Mesendoderm (in vitro differentiated cells): ENCODE results near the gene AGO1.
"Not testable (repeated sequence)": the region's sequence is repeated elsewhere in the genome, so short reads cannot be mapped to it uniquely, and the experiment has no call there.

Source experiments
- DNase-seq: peaks from one replicate; pipeline ENCODE4 v3.0.0; 2013
- H2AK5ac ChIP-seq: 2 replicates; pipeline ENCODE4 v1.6.1; 2013; ENCODE audit warnings: low read length, inconsistent platforms
- H2BK120ac ChIP-seq: 2 replicates; pipeline ENCODE4 v1.6.1; 2013; ENCODE audit warnings: low read depth, mild to moderate bottlenecking, low read length, moderate library complexity, mixed read lengths
- H2BK15ac ChIP-seq: replicated peaks from 2 replicates; pipeline ENCODE4 v1.6.1; 2013; ENCODE audit warnings: low read depth, mild to moderate bottlenecking, moderate library complexity
- H2BK5ac ChIP-seq: 2 replicates; pipeline ENCODE4 v1.6.1; 2013; ENCODE audit warnings: low read length, inconsistent platforms
- H3K18ac ChIP-seq: 2 replicates; pipeline ENCODE4 v1.6.1; 2013; ENCODE audit warnings: mild to moderate bottlenecking, low read length, mixed read lengths
- H3K23ac ChIP-seq: one replicate; pipeline ENCODE4 v1.6.1; 2013; ENCODE audit warnings: low read length
- H3K27ac ChIP-seq: 2 replicates; pipeline ENCODE4 v1.5.1; 2013; ENCODE audit warnings: low read depth, mild to moderate bottlenecking, inconsistent platforms, low read length, moderate library complexity
- H3K27me3 ChIP-seq: 2 replicates; pipeline ENCODE4 v1.6.1; 2013; ENCODE audit warnings: low read length, control low read depth, mild to moderate bottlenecking, inconsistent platforms; ENCODE audit not compliant: insufficient read depth, poor library complexity
- H3K36me3 ChIP-seq: 2 replicates; pipeline ENCODE4 v1.6.1; 2013; ENCODE audit warnings: low read length, inconsistent platforms; ENCODE audit not compliant: control insufficient read depth, insufficient read depth
- H3K4ac ChIP-seq: one replicate; pipeline ENCODE4 v1.6.1; 2013; ENCODE audit warnings: low read depth, mild to moderate bottlenecking, low read length, moderate library complexity
- H3K4me1 ChIP-seq: 2 replicates; pipeline ENCODE4 v1.6.1; 2013; ENCODE audit warnings: low read depth, low read length, inconsistent platforms; ENCODE audit not compliant: control insufficient read depth
- H3K4me2 ChIP-seq: 2 replicates; pipeline ENCODE4 v1.6.1; 2013; ENCODE audit warnings: low read length
- H3K4me3 ChIP-seq: 2 replicates; pipeline ENCODE4 v1.5.1; 2013; ENCODE audit warnings: mild to moderate bottlenecking, low read length
- H3K56ac ChIP-seq: one replicate; pipeline ENCODE4 v1.6.1; 2013; ENCODE audit warnings: low read length
- H3K79me1 ChIP-seq: 2 replicates; pipeline ENCODE4 v1.6.1; 2013; ENCODE audit warnings: low read length, inconsistent platforms
- H3K79me2 ChIP-seq: 2 replicates; pipeline ENCODE4 v1.6.1; 2013; ENCODE audit warnings: mild to moderate bottlenecking, low read length; ENCODE audit not compliant: control insufficient read depth, insufficient read depth
- H3K9ac ChIP-seq: 2 replicates; pipeline ENCODE4 v1.6.1; 2013; ENCODE audit warnings: low read length, inconsistent platforms
- H4K5ac ChIP-seq: one replicate; pipeline ENCODE4 v1.6.1; 2013; ENCODE audit warnings: low read length
- H4K8ac ChIP-seq: one replicate; pipeline ENCODE4 v1.6.1; 2013; ENCODE audit warnings: low read depth, mild to moderate bottlenecking, control low read depth, low read length, moderate library complexity
- WGBS: extraction: QIAGEN DNeasy Blood & Tissue Kit; methylation state at CpG from one replicate; pipeline ENCODE4 v1.1.7; 2013; ENCODE audit warnings: low lambda C conversion rate, missing lambda C conversion rate; ENCODE audit not compliant: insufficient coverage; ENCODE audit errors: extremely low coverage; 5-methylcytosine and 5-hydroxymethylcytosine counted together

Gene AGO1

DNA sequence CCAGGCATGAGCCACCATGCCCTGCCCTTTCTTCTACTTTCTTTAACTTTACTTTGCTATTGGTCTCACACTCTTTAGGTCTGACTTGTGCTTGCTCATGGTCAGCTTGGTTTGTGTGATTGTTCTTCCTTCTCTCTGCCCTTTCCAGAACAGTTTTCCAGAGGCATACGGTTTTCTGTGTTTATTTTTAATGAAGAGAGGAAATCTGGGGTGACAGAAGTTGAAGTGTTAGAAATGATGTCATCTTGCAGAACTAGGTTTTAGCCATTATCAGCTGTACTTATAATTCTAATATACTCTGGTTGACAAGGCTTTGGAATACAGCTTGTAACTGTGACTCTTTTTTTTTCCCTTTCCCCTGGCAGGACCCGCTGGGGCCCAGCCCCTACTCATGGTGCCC is 62.3 kb downstream of the AGO1 start:
- no peak overlapping the region for H2BK120ac ChIP-seq
- H3K27me3 ChIP-seq, result no peaks in the 10 kb centered on the region
- H3K4me3 ChIP-seq, result no peak overlapping the region
- H3K4me2 ChIP-seq, result no peak overlapping the region
- no peak overlapping the region for H2BK15ac ChIP-seq
- no peak overlapping the region for H4K8ac ChIP-seq
- H3K79me2 ChIP-seq, result peaks cover 20% of the 10 kb centered on the region
- no peak overlapping the region for H3K9ac ChIP-seq
- no peak overlapping the region for H3K56ac ChIP-seq
- no CpG with 5 or more reads among the region's 2 CpGs for WGBS
- no peak overlapping the region for H2BK5ac ChIP-seq
- DNase-seq, result no peak
- no peaks in the 10 kb centered on the region for H3K36me3 ChIP-seq
- H3K27ac ChIP-seq, result no peak overlapping the region
- H3K23ac ChIP-seq, result no peak overlapping the region
- H3K4ac ChIP-seq, result no peak overlapping the region
- H3K4me1 ChIP-seq, result peaks cover 3% of the 10 kb centered on the region
- no peak overlapping the region for H4K5ac ChIP-seq
- H2AK5ac ChIP-seq, result no peak overlapping the region
- no peak overlapping the region for H3K18ac ChIP-seq
- H3K79me1 ChIP-seq, result peaks cover 8% of the 10 kb centered on the region

DNA sequence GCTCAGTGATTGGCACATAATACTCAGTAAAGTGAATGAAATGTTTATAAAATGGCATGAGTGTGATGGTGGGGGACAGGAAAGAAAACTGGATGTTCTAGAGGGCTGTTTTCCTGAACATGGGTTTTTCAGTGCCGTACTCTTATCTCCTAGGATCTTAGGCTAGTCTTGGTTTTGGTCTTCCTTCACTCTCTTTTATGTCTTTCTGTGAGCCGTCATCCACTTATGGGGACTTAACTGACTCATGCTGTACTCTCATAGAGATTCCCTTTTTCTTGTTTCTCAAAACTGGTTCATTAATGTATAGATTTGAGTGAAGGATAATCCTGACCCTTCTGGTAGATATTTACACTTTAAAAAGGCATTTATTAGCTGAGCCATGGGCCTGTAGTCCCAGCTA is 64.5 kb downstream of the AGO1 start:
- no peak overlapping the region for H2BK15ac ChIP-seq
- H2BK5ac ChIP-seq, result no peak overlapping the region
- no peak overlapping the region for H3K4me3 ChIP-seq
- no peak overlapping the region for H3K23ac ChIP-seq
- H4K5ac ChIP-seq, result no peak overlapping the region
- H3K18ac ChIP-seq, result no peak overlapping the region
- peaks cover 14% of the 10 kb centered on the region for H3K79me2 ChIP-seq
- no peaks in the 10 kb centered on the region for H3K27me3 ChIP-seq
- no peak overlapping the region for H2AK5ac ChIP-seq
- H4K8ac ChIP-seq, result no peak overlapping the region
- H3K27ac ChIP-seq, result no peak overlapping the region
- no peak overlapping the region for H3K4ac ChIP-seq
- H3K79me1 ChIP-seq, result peaks cover 5% of the 10 kb centered on the region
- H2BK120ac ChIP-seq, result no peak overlapping the region
- H3K4me1 ChIP-seq, result peaks cover 3% of the 10 kb centered on the region
- no peak overlapping the region for H3K56ac ChIP-seq
- H3K4me2 ChIP-seq, result no peak overlapping the region
- H3K36me3 ChIP-seq, result no peaks in the 10 kb centered on the region
- DNase-seq, result no peak
- H3K9ac ChIP-seq, result no peak overlapping the region
- no CpG with 5 or more reads among the region's 2 CpGs for WGBS

DNA sequence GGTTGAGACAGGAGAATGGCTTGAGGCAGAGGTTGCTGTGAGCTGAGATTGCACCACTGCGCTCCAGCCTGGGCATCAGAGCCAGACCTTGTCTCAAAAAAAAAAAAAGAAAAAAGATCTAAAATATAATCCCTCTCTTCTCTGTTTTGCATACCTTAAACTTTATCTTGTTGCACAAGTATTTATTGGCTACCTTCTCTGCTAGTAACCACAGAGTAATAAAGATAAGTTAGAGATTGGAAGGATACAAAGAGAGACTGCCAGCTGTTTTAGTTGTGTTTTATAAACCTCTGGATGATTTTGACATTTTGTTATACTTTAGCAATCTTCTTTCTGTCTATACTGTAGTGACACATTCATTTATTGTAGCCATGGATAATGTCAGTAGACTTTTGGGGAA is 75.5 kb downstream of the AGO1 start:
- H4K5ac ChIP-seq, result no peak overlapping the region
- H3K27me3 ChIP-seq, result no peaks in the 10 kb centered on the region
- no peaks in the 10 kb centered on the region for H3K36me3 ChIP-seq
- no peak overlapping the region for H3K23ac ChIP-seq
- H3K79me2 ChIP-seq, result no peaks in the 10 kb centered on the region
- H2BK5ac ChIP-seq, result no peak overlapping the region
- H4K8ac ChIP-seq, result no peak overlapping the region
- H3K4ac ChIP-seq, result no peak overlapping the region
- no peak overlapping the region for H3K4me3 ChIP-seq
- no peak overlapping the region for H3K4me2 ChIP-seq
- H3K27ac ChIP-seq, result no peak overlapping the region
- H2BK15ac ChIP-seq, result no peak overlapping the region
- H2AK5ac ChIP-seq, result no peak overlapping the region
- H2BK120ac ChIP-seq, result no peak overlapping the region
- no peak overlapping the region for H3K56ac ChIP-seq
- DNase-seq, result no peak
- no peak overlapping the region for H3K18ac ChIP-seq
- H3K79me1 ChIP-seq, result no peaks in the 10 kb centered on the region
- no peaks in the 10 kb centered on the region for H3K4me1 ChIP-seq
- H3K9ac ChIP-seq, result no peak overlapping the region
- no CpG with 5 or more reads among the region's 1 CpG for WGBS

DNA sequence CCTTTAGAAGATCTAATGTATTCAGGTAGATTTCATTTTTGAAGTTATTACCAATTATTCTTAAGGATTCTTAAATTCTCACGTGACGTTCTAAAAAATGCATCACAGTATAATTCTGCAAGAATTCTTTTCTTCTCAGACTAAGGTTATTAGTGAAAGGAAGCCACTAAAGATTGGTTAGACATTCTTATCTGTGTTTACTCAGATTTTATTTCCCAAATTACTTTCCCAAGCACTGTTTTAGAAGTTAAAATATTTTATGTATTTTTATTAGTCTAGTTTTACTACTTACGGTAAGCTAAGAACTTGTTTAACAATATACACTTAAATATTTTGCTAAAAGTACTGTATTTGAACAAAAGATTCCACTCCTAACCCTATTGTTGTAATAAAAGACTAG is 76.3 kb downstream of the AGO1 start:
- Histone ChIP-seq H3K4me1 (no peaks in the 10 kb centered on the region), H3K79me1 (no peaks in the 10 kb centered on the region), H4K5ac (no peak overlapping the region), H3K9ac (no peak overlapping the region), H3K23ac (no peak overlapping the region), H3K56ac (no peak overlapping the region), H3K79me2 (no peaks in the 10 kb centered on the region), H3K4ac (no peak overlapping the region), H2BK120ac (no peak overlapping the region), H2BK5ac (no peak overlapping the region), H3K4me3 (no peak overlapping the region), H2BK15ac (no peak overlapping the region), H4K8ac (no peak overlapping the region), H3K4me2 (no peak overlapping the region), H3K27ac (no peak overlapping the region), H3K18ac (no peak overlapping the region), H3K27me3 (no peaks in the 10 kb centered on the region), H3K36me3 (no peaks in the 10 kb centered on the region), H2AK5ac (no peak overlapping the region)
- no CpG with 5 or more reads among the region's 3 CpGs for WGBS
- DNase-seq, result no peak

DNA sequence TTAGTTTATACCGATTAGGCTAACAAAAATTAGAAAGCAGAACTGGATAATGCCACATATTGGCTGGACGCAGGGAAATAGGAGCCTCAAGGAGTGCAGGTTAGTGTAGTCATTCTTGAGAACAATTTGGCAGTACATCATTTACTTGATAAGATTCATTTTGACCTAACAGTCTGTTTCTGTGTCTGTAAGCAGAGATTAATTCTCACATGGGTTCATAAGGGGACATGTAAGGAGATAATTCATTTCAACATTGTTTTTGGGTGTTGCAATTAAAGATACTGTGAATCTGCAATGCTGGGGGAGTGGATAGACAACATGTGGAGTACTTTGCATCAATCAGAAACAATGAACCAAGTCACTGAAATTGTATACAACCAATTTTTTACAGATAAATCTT is 79.9 kb downstream of the AGO1 start:
- H3K36me3 ChIP-seq, result no peaks in the 10 kb centered on the region
- no peak overlapping the region for H4K5ac ChIP-seq
- no peak overlapping the region for H3K27ac ChIP-seq
- no peak overlapping the region for H2BK5ac ChIP-seq
- H3K79me2 ChIP-seq, result no peaks in the 10 kb centered on the region
- H3K23ac ChIP-seq, result no peak overlapping the region
- H2AK5ac ChIP-seq, result no peak overlapping the region
- no peak overlapping the region for H3K18ac ChIP-seq
- H3K56ac ChIP-seq, result no peak overlapping the region
- no peak overlapping the region for H2BK15ac ChIP-seq
- H3K4ac ChIP-seq, result no peak overlapping the region
- no peak overlapping the region for H3K4me3 ChIP-seq
- H3K79me1 ChIP-seq, result no peaks in the 10 kb centered on the region
- DNase-seq, result no peak
- no peaks in the 10 kb centered on the region for H3K27me3 ChIP-seq
- H2BK120ac ChIP-seq, result no peak overlapping the region
- no CpG with 5 or more reads among the region's 2 CpGs for WGBS
- H3K9ac ChIP-seq, result no peak overlapping the region
- H3K4me1 ChIP-seq, result no peaks in the 10 kb centered on the region
- H4K8ac ChIP-seq, result no peak overlapping the region
- H3K4me2 ChIP-seq, result no peak overlapping the region

DNA sequence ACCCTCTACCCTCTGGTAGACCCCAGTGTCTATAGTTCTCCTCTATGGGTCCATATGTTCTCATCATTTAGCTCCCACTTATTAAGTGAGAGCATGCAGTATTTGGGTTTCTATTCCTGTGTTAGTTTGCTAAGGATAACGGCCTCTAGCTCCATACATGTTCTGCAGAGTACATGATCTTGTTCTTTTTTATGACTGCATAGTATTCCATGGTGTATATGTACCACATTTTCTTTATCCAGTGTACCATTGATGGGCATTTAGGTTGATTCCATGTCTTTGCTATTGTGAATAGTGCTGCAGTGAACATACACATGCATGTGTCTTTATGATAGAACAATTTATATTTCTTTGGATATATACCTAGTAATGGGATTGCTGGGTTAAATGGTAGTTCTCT is 81.3 kb downstream of the AGO1 start:
- H3K36me3 ChIP-seq, H2BK120ac ChIP-seq, H3K4me1 ChIP-seq, H4K8ac ChIP-seq, H3K4me2 ChIP-seq, H2AK5ac ChIP-seq, H3K27me3 ChIP-seq, H3K9ac ChIP-seq, H3K18ac ChIP-seq, H3K27ac ChIP-seq, H3K79me2 ChIP-seq, H3K4me3 ChIP-seq, H2BK5ac ChIP-seq, H3K56ac ChIP-seq, H3K79me1 ChIP-seq, DNase-seq, H3K4ac ChIP-seq, H3K23ac ChIP-seq, H2BK15ac ChIP-seq, H4K5ac ChIP-seq: not testable (repeated sequence)
- WGBS, result no CpG with 5 or more reads among the region's 1 CpG
